AG09319 (cell line): ENCODE results near the gene CEP85.

ENCODE experiments used
- DNase-seq: peaks from one replicate; pipeline ENCODE4 v3.0.0-alpha.2; 2010; ENCODE audit warnings: low read depth; ENCODE audit errors: extremely low read depth
- CTCF ChIP-seq: IDR thresholded peaks from 2 replicates; pipeline ENCODE4 v1.5.1; 2011; ENCODE audit warnings: low read depth, mild to moderate bottlenecking, inconsistent platforms, low read length, moderate library complexity

The CEP85 gene

GRCh38 chr1:26287811-26288210, 53.8 kb downstream of the CEP85 start:
- TF ChIP-seq CTCF = no peak
- DNase-seq = no peak

GRCh38 chr1:26288311-26288941, 54.4 kb downstream of the CEP85 start:
- DNase-seq = no peak
- no peak for TF ChIP-seq CTCF

GRCh38 chr1:26289158-26290059, 55.4 kb downstream of the CEP85 start:
- DNase-seq = no peak
- TF ChIP-seq CTCF = no peak

- TF ChIP-seq CTCF = no peak
- no peak for DNase-seq
These were observed 56.3 kb downstream of the CEP85 start for GRCh38 chr1:26290122-26290881.

GRCh38 chr1:26290882-26291261, 56.9 kb downstream of the CEP85 start:
- DNase-seq = no peak
- TF ChIP-seq CTCF = no peak

GRCh38 chr1:26291433-26291832, 57.4 kb downstream of the CEP85 start:
- TF ChIP-seq CTCF = no peak

More at GRCh38 chr1:26291433-26291832, 57.4 kb downstream of the CEP85 start:
- DNase-seq = no peak
